OCI-LY1 (cell line): ENCODE results near the gene MON1A.

Experiments
- CTCF ChIP-seq: fragments of 200-600 bp; sonication (generic), shearing (Covaris generic); IDR thresholded peaks from 2 replicates; pipeline ENCODE4 v1.5.1; 2017; ENCODE audit warnings: mild to moderate bottlenecking, antibody characterized with exemption, low read length, moderate library complexity, mixed read lengths
- EZH2 ChIP-seq: fragments of 200-600 bp; sonication (generic), shearing (Covaris generic); IDR thresholded peaks from 2 replicates; pipeline ENCODE4 v1.8.0; 2017; ENCODE audit warnings: borderline replicate concordance, mixed run types, mild to moderate bottlenecking, antibody characterized with exemption, low read length, moderate library complexity, mixed read lengths

- TF ChIP-seq CTCF (no peak), EZH2 (no peak)
Measured at GRCh38 chr3:49940667-49941249, 11.1 kb upstream of the MON1A start.
